ENCODE measurements around the gene TBX19.
A peak's percentile ranks its signal among the peaks of the same experiment; 100 is the strongest.

TBX19 gene

DNA sequence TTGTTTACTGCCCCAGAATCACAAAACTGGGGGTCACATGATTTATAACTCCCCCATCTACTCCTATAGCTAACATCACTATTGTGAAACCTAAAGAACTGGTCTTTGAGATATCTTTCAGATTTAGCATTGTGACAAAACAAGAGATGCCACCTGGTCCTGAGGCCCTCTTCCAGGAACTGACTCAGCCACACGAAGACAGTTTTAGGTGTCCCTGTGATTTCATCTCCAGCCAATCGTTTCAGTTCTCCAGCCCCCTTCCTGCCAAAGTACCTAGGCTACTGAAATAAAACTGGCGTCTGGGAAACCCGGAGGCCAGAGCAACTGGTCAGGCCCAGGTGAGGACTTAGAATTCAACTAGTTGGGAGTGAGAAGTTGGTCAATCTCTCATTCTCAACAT lies 36.6 kb downstream of the TBX19 start:
- DNase-seq (ENCODE audit: insufficient read length, low spot score) = no peak
- no peak for FAIRE-seq

DNA sequence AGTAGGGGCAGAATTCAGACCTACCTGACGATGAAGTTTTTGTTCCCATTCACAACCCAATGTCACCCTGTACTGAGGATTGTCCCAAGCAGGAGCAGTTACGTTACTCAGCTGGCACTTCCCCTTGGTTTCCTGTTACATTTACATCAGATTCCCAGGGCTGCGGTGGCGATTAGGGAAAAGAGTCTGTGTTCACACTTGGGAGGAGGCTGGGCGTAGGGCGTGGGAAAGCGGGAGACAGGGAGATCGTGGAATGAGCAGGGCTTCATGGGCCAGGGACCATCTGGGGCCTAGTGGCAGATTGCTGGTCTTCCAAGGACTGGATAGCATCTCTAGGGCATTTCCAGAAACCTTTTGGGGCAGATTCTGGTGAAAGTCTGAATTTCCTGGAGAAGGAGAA lies 39.0 kb downstream of the TBX19 start:
- no peak for DNase-seq (ENCODE audit: insufficient read length, low spot score)
- FAIRE-seq = no peak

- DNase-seq (ENCODE audit: insufficient read length, low spot score) (no peak), FAIRE-seq (no peak)
Observed at GRCh38 chr1:168320149-168320548, 39.5 kb downstream of the TBX19 start.

DNA sequence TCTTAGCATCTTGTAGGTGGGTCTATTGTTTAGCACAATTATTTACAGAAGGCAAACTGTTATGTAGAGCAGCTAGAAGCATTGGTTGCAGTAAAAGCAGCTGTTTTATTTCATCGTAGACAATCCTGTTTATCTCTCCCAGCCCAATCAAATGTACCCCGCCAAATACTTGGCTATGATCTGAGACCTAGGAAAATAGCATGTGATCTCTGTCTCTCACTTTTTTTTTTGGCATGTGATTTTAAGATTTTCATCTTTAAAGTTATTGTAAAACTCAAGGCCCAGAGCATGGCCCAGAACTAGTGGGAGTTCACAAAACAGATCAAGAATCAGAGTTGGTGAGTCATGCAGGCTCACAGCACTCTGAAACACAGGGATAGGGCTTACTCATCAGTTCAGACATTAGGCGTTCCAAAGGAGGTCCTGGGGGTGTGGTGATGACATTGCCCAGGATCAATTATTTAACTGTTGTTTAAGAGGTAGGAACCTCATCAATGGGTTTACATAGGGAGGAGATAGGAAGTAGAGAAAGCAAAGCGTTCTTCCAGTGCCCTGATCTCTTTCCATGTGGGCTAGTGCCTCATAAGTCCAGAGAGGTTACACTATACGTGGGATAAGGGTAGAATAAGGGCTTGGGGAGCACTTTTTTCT lies 40.2 kb downstream of the TBX19 start:
- FAIRE-seq (no peak), DNase-seq (ENCODE audit: insufficient read length, low spot score) (peak; percentile 72)

- FAIRE-seq = no peak
- DNase-seq (ENCODE audit: insufficient read length, low spot score) = peak; percentile 44
Observed at GRCh38 chr1:168321945-168322344, 41.3 kb downstream of the TBX19 start.

DNA sequence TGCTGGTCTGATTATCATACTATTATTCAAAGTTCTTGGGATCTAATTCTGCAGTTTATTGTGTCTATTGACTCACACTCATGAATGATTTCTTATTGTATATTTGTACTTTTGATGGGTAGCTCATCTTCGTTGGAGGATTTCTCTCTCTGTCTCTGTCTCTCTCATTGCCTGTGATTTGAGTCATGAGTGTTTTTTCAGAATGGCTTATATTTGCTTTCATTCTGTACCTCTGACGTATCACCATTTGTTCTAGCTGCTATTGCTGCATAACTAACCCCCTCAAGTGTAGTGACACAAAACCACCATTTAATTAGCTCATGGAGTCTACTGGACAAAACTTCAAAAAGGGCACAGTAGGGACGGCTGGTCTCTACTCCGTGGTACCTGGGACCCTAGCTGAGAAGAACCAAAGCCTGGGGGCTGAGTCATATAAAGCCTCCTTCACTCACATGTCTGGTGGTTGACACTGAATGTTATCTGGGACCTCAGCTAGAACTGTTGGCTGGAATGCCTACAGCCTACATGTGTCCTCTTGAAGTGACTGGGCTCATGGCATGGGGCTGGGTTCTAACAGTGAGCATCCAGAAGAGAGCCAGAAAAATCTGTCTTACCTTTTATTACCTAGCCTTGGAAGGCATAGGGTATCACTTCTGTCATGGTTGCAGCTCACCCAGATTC lies 44.2 kb downstream of the TBX19 start:
- DNase-seq (ENCODE audit: insufficient read length, low spot score) (no peak), FAIRE-seq (no peak)

- FAIRE-seq = no peak
- DNase-seq (ENCODE audit: insufficient read length, low spot score) = no peak
Observed at GRCh38 chr1:168328731-168329364, 48.2 kb downstream of the TBX19 start.

GRCh38 chr1:168330285-168330684 lies 49.6 kb downstream of the TBX19 start:
- DNase-seq (ENCODE audit: insufficient read length, low spot score) = no peak
- no peak for FAIRE-seq

DNA sequence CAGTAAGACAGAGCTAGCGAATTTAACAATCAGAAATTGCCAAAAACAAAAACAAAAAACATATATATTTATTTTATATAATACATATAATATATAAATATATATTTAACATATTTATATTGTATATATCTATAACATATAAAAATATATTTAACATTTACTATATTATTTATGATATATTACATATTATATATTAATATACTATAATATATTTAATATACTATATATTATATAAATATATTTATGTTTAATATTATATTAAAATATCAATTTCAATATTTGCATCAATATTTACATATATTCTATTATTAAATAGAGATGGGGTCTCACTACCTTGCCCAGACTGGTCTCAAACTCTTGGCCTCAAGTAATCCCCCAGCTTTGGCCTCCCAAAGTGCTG lies 50.9 kb downstream of the TBX19 start:
- DNase-seq (ENCODE audit: insufficient read length, low spot score) = no peak
- FAIRE-seq = no peak

- no peak for DNase-seq (ENCODE audit: insufficient read length, low spot score)
- FAIRE-seq = no peak
Observed at GRCh38 chr1:168333562-168334276, 53.0 kb downstream of the TBX19 start.

DNA sequence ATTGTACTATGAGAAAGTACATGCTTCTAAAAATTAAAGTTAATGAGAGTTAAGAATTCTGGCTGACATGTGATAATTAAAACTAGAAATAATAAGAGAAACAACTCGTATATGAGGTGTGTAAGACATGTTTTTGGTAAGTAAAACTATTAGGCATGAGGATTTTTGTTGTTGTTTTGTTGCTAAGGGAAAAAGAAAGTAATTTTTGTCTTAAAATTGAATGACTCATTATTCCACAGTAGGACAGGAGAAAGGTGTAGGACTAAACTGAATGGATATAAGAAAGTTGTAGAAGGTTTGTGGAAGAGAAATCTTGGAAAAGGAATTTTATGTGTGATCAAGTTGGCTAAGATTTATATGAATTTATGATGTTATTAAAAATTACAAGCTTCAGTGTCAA lies 54.8 kb downstream of the TBX19 start:
- FAIRE-seq (no peak), DNase-seq (ENCODE audit: insufficient read length, low spot score) (no peak)

DNA sequence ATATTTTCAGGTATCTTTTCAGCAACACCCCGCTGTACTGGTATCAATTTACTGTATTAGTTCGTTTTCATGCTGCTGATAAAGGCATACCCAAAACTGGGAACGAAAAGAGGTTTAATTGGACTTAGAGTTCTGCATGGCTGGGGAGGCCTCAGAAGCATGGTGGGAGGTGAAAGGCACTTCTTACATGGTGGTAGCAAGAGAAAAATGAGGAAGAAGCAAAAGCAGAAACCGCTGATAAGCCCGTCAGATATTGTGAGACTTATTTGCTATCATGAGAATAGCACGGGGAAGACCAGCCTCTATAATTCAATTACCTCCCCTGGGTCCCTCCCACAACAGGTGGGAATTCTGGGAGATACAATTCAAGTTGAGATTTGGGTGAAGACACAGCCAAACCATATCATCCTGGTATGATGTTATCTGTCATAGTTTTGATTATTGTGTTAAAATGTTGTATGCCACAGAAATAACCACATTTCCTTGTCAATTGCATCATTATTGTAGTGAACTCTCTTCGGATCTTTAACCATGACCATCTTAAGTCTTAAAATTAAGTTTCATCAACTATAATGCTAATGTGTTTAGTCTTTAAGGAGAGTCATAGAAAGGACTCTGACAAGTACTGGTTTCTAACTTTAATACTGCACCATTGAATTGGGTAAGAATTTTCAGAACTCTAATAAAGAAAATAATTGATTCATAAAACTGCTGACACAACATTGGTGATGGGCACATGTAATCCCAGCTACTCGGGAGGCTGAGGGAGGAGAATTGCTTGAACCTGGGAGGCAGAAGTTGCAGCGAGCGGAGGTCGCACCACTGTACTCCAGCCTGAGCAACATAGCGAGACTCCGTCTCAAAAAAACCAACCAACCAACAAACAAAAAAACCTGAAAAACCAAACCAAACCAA lies 58.2 kb downstream of the TBX19 start:
- no peak for FAIRE-seq

DNA sequence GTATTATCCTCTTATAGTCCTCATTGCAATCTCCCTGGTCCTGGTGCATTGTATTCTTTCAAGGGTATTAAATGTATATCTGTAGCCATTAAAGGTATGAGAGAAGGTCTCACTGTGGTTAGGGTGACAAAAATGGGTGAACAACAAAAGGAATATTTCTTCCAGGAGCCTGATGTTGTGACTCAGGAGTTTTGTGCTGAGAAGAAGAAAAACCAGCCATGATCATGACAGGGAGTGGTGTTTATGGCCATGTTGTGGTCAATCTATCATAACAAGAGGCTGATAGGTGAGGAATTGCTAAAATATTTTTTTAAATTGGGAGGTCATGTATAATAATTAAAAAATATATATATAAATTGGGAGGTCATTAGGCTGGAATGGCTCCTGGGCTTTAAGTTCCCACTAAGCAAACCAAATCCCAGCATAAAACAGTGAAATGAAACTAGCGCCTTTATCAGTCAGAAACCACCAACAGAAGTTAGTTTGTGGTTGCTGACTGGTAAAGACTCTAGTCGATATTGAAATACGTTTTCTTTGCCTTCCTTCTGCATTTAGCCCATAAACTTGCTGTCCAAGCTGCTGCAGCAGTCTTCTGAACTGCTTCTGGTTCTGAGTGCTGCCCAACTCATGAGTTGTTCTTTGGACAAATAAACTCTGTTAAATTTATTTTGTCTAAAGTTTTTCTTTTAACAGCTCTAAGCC lies 60.3 kb downstream of the TBX19 start:
- DNase-seq (ENCODE audit: insufficient read length, low spot score) = no peak
- FAIRE-seq = no peak

More for the DNA sequence above, 58.2 kb downstream of the TBX19 start:
- no peak for DNase-seq (ENCODE audit: insufficient read length, low spot score)

GRCh38 chr1:168341483-168341975 lies 60.9 kb downstream of the TBX19 start:
- no peak for FAIRE-seq
- no peak for DNase-seq (ENCODE audit: insufficient read length, low spot score)

GRCh38 chr1:168342572-168343280 lies 62.0 kb downstream of the TBX19 start:
- FAIRE-seq (no peak), DNase-seq (ENCODE audit: insufficient read length, low spot score) (peak; percentile 66)

GRCh38 chr1:168343566-168343965 lies 62.9 kb downstream of the TBX19 start:
- FAIRE-seq (no peak), DNase-seq (ENCODE audit: insufficient read length, low spot score) (no peak)

- FAIRE-seq (no peak), DNase-seq (ENCODE audit: insufficient read length, low spot score) (no peak)
Observed at GRCh38 chr1:168344517-168344916, 63.8 kb downstream of the TBX19 start.

- DNase-seq (ENCODE audit: insufficient read length, low spot score) = no peak
- FAIRE-seq = no peak
Observed at GRCh38 chr1:168345939-168346338, 65.3 kb downstream of the TBX19 start.

GRCh38 chr1:168347630-168348029 lies 67.0 kb downstream of the TBX19 start:
- DNase-seq (ENCODE audit: insufficient read length, low spot score) (no peak), FAIRE-seq (no peak)
